ENCODE results near the gene MEI1.

The MEI1 gene

DNA sequence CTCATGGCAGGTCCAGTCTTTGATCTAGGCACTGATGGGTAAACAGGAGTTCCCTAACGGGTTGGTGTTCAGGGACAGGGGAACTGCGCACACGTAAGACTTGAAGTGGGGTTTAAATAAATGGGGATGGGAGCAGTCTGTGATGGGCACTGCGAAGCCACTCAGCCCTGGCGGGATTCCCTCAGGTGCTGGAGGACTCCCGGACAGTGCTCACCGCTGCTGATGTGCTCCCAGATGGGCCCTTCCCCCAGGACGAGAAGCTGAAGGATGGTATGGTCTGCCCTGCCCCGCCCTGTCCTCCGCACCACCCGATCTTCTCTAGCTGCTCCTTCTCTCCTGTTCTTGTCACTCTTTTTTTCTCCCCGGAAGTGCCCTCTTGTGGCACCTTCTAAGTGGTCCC, 110.7 kb downstream of the MEI1 start:
- H3K79me2 ChIP-seq (ENCODE audit: control insufficient read depth, low read length): peaks cover 16% of the 10 kb centered on the region
- H3K36me3 ChIP-seq (ENCODE audit: control insufficient read depth, low read length): peaks cover 26% of the 10 kb centered on the region
- TF ChIP-seq, protein P1, sequence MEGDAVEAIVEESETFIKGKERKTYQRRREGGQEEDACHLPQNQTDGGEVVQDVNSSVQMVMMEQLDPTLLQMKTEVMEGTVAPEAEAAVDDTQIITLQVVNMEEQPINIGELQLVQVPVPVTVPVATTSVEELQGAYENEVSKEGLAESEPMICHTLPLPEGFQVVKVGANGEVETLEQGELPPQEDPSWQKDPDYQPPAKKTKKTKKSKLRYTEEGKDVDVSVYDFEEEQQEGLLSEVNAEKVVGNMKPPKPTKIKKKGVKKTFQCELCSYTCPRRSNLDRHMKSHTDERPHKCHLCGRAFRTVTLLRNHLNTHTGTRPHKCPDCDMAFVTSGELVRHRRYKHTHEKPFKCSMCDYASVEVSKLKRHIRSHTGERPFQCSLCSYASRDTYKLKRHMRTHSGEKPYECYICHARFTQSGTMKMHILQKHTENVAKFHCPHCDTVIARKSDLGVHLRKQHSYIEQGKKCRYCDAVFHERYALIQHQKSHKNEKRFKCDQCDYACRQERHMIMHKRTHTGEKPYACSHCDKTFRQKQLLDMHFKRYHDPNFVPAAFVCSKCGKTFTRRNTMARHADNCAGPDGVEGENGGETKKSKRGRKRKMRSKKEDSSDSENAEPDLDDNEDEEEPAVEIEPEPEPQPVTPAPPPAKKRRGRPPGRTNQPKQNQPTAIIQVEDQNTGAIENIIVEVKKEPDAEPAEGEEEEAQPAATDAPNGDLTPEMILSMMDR (IDR thresholded peaks at IDR 0.05; ENCODE audit: low read depth, low read length, poor library complexity, severe bottlenecking): no peak
- TF ChIP-seq EZH2phosphoT487 (IDR thresholded peaks at IDR 0.05; ENCODE audit: borderline replicate concordance, low read length): no peak
- H3K4me2 ChIP-seq (ENCODE audit: low read length): no peak overlapping the region
- no peaks in the 10 kb centered on the region for H3K9me3 ChIP-seq (ENCODE audit: control insufficient read depth, insufficient read depth, low read length)
- no peaks in the 10 kb centered on the region for H3K9me2 ChIP-seq (replicated peaks; ENCODE audit: control insufficient read depth, low read length)
- H3K27ac ChIP-seq (ENCODE audit: low read depth, low read length): no peak overlapping the region
- no peak overlapping the region for H3K4me3 ChIP-seq (ENCODE audit: low read length)
- H3K27me3 ChIP-seq (ENCODE audit: control insufficient read depth, low read length): no peaks in the 10 kb centered on the region
- no peaks in the 10 kb centered on the region for H4K20me1 ChIP-seq (ENCODE audit: control insufficient read depth, insufficient read depth, low read depth, low read length)
- H3K4me1 ChIP-seq (ENCODE audit: control insufficient read depth, low read length): peaks cover 12% of the 10 kb centered on the region
- peaks cover 2% of the 10 kb centered on the region; the same call in 1 of the 2 replicates for H3F3A ChIP-seq (ENCODE audit: control insufficient read depth, insufficient read depth)

DNA sequence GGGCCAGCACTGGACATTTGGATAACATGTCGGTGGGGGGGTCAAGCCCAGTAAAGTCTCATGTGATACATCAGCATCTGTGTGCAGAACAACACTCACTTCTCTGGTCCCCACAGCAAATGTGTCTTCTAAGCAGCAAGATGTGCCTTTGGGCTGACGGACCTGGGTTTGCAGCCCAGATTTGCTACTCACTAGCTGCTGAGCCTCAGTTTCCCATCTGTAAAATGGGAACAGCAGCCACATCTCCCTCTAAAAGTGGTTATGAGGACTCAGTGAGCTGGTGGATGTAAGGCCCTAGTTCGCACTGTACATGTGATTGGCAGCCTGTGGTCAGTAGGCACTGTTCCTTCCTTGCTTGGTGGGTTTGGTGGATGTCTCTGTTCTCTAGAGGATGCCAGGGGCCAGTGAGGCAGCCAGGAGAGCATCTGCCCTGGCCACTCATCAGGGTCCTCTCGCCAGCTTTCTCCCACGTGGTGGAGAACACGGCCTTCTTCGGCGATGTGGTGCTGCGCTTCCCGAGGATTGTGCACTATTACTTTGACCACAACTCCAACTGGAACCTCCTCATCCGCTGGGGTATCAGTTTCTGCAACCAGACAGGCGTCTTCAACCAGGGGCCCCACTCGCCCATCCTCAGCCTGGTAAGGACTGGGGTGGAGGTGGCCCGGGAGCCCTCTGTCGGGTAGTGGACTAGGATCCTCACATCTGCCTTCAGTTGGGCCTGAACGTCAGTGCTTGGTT, 113.7 kb downstream of the MEI1 start:
- TF ChIP-seq, protein P1 (IDR thresholded peaks at IDR 0.05; ENCODE audit: low read depth, low read length, poor library complexity, severe bottlenecking): no peak
- TF ChIP-seq EZH2phosphoT487 (IDR thresholded peaks at IDR 0.05; ENCODE audit: borderline replicate concordance, low read length): no peak
- no peak overlapping the region for H3K4me2 ChIP-seq (ENCODE audit: low read length)
- H3K9me3 ChIP-seq (ENCODE audit: control insufficient read depth, insufficient read depth, low read length): no peaks in the 10 kb centered on the region
- no peaks in the 10 kb centered on the region for H4K20me1 ChIP-seq (ENCODE audit: control insufficient read depth, insufficient read depth, low read depth, low read length)
- H3K79me2 ChIP-seq (ENCODE audit: control insufficient read depth, low read length): peaks cover 4% of the 10 kb centered on the region; the same call in 1 of the 2 replicates
- no peaks in the 10 kb centered on the region for H3F3A ChIP-seq (ENCODE audit: control insufficient read depth, insufficient read depth)
- H3K27ac ChIP-seq (ENCODE audit: low read depth, low read length): no peak overlapping the region
- H3K36me3 ChIP-seq (ENCODE audit: control insufficient read depth, low read length): peaks cover 34% of the 10 kb centered on the region
- no peak overlapping the region for H3K4me3 ChIP-seq (ENCODE audit: low read length)
- no peaks in the 10 kb centered on the region for H3K27me3 ChIP-seq (ENCODE audit: control insufficient read depth, low read length)
- H3K9me2 ChIP-seq (replicated peaks; ENCODE audit: control insufficient read depth, low read length): no peaks in the 10 kb centered on the region
- no peaks in the 10 kb centered on the region for H3K4me1 ChIP-seq (ENCODE audit: control insufficient read depth, low read length)

DNA sequence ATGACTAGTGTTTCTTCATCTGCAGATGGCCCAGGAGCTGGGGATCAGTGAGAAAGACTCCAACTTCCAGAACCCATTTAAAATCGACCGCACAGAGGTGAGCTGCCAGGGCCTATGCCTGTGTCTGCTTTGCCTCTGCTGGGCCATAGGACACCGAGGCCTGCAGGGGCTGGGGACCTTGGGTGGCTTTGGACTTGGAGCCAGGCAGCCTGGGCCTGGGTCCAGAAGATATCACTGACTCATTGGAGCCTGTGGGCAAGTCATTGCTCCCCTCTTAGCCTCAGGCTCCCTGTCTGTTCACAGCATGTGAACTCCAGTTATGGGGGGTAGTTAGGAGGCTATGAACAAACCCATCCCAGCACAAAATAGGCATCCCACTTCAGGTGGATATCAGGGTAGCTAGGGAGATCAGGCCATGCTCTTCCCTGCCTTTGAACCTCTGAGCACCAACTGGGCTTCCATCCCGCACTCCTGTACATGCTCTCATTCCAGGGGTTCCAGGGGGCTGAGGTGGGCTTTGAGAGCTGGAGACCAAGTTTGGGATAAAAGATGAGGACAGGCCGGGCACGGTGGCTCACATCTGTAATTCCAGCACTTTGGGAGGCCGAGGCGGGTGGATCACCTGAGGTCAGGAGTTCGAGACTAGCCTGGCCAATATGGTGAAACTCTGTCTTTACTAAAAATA, 114.6 kb downstream of the MEI1 start:
- Histone ChIP-seq H3K9me2 (replicated peaks; ENCODE audit: control insufficient read depth, low read length) (no peaks in the 10 kb centered on the region), H4K20me1 (ENCODE audit: control insufficient read depth, insufficient read depth, low read depth, low read length) (no peaks in the 10 kb centered on the region), H3K4me1 (ENCODE audit: control insufficient read depth, low read length) (no peaks in the 10 kb centered on the region), H3K9me3 (ENCODE audit: control insufficient read depth, insufficient read depth, low read length) (no peaks in the 10 kb centered on the region), H3F3A (ENCODE audit: control insufficient read depth, insufficient read depth) (no peaks in the 10 kb centered on the region), H3K79me2 (ENCODE audit: control insufficient read depth, low read length) (no peaks in the 10 kb centered on the region), H3K4me2 (ENCODE audit: low read length) (no peak overlapping the region), H3K27ac (ENCODE audit: low read depth, low read length) (no peak overlapping the region), H3K27me3 (ENCODE audit: control insufficient read depth, low read length) (no peaks in the 10 kb centered on the region), H3K36me3 (ENCODE audit: control insufficient read depth, low read length) (peaks cover 34% of the 10 kb centered on the region), H3K4me3 (ENCODE audit: low read length) (no peak overlapping the region)
- TF ChIP-seq EZH2phosphoT487 (IDR thresholded peaks at IDR 0.05; ENCODE audit: borderline replicate concordance, low read length): no peak
- TF ChIP-seq, protein P1 (IDR thresholded peaks at IDR 0.05; ENCODE audit: low read depth, low read length, poor library complexity, severe bottlenecking): no peak

Measured in DOHH2 (cell line).